PFSK-1 (cell line): Measurements from ENCODE around the gene AHDC1.

Experiments used
- FOXP2 ChIP-seq: optimal IDR thresholded peaks from 2 replicates; pipeline ENCODE3; 2011; ENCODE audit warnings: borderline replicate concordance, control low read depth, inconsistent platforms; ENCODE audit not compliant: insufficient read depth; ENCODE audit errors: extremely low read length, extremely low read depth
- POLR2AphosphoS5 ChIP-seq: IDR thresholded peaks from 2 replicates; pipeline ENCODE4 v1.6.1; 2012; ENCODE audit warnings: low read depth, mild to moderate bottlenecking, control low read depth, low read length, moderate library complexity
- REST ChIP-seq, 2 experiments: IDR thresholded peaks; 2 replicates each; pipeline versions ENCODE4 v1.6.1 to v1.8.0; 2011 to 2012; ENCODE audit warnings: low read depth in 2 of 2, low read length in 2 of 2, control low read depth in 1 of 2, inconsistent platforms in 1 of 2, mild to moderate bottlenecking in 1 of 2, moderate library complexity in 1 of 2; ENCODE audit not compliant: insufficient read depth in 1 of 2
- SIN3A ChIP-seq: IDR thresholded peaks from 2 replicates; pipeline ENCODE4 v1.6.1; 2012; ENCODE audit warnings: mild to moderate bottlenecking, low read length, moderate library complexity, borderline replicate concordance; ENCODE audit not compliant: insufficient read depth
- TAF1 ChIP-seq: IDR thresholded peaks from 2 replicates; pipeline ENCODE4 v1.6.1; 2012; ENCODE audit warnings: low read length, control low read depth, borderline replicate concordance; ENCODE audit not compliant: insufficient read depth

The AHDC1 gene

GRCh38 chr1:27605796-27606707, 2.1 kb upstream of the AHDC1 start:
- TF ChIP-seq TAF1 (no peak), FOXP2 (no peak), POLR2AphosphoS5 (no peak), REST (IDR thresholded peaks at IDR 0.05; ENCODE audit: insufficient read depth in 1 of 2, low read depth in 2 of 2, low read length in 2 of 2) (no peak), SIN3A (no peak)

GRCh38 chr1:27605300-27605766, 1.4 kb upstream of the AHDC1 start:
- TF ChIP-seq TAF1 (no peak), POLR2AphosphoS5 (no peak), FOXP2 (no peak)

GRCh38 chr1:27604579-27605299, 795 bp upstream of the AHDC1 start:
- no peak for TF ChIP-seq FOXP2
- TF ChIP-seq REST (IDR thresholded peaks at IDR 0.05; ENCODE audit: insufficient read depth in 1 of 2, low read depth in 2 of 2, low read length in 2 of 2): no peak
- TF ChIP-seq SIN3A: no peak
- TF ChIP-seq POLR2AphosphoS5: no peak
- TF ChIP-seq TAF1: no peak

- no peak for TF ChIP-seq TAF1
- TF ChIP-seq FOXP2: no peak
- no peak for TF ChIP-seq POLR2AphosphoS5
- no peak for TF ChIP-seq REST (IDR thresholded peaks at IDR 0.05; ENCODE audit: insufficient read depth in 1 of 2, low read depth in 2 of 2, low read length in 2 of 2)
- TF ChIP-seq SIN3A: no peak
Measured at GRCh38 chr1:27603309-27603680, 649 bp downstream of the AHDC1 start.

- TF ChIP-seq SIN3A (no peak), REST (IDR thresholded peaks at IDR 0.05; ENCODE audit: insufficient read depth in 1 of 2, low read depth in 2 of 2, low read length in 2 of 2) (no peak), FOXP2 (no peak), POLR2AphosphoS5 (no peak), TAF1 (no peak)
Measured at GRCh38 chr1:27602462-27603308, 1.3 kb downstream of the AHDC1 start.
